Hindlimb muscle (tissue), 1 donor: Measurements from ENCODE around the gene CERS1. TPM values are rescaled to one million over a fixed set of nuclear protein-coding genes. Genes with fewer than 3 reads are reported as not detected.

Experiments used
- DNase-seq: peaks from one replicate; pipeline ENCODE4 v3.0.0-alpha.2; 2013
- polyA plus RNA-seq: library from polyadenylated mRNA; unstranded; fragments of 120-200 nt; gene quantifications from one replicate; pipeline ENCODE4 v1.2.1, GENCODE V29; 2013; ENCODE audit not compliant: insufficient read length

CERS1 gene
- polyA plus RNA-seq, 1 donor, result 49.3 TPM

- DNase-seq, result no peak
Observed at GRCh38 chr19:18870531-18871172, 25.3 kb downstream of the CERS1 start.

GRCh38 chr19:18869781-18870530 is 26.0 kb downstream of the CERS1 start:
- no peak for DNase-seq

- no peak for DNase-seq
Observed at GRCh38 chr19:18869023-18869618, 26.8 kb downstream of the CERS1 start.

- DNase-seq, result no peak
Observed at GRCh38 chr19:18868380-18869022, 27.5 kb downstream of the CERS1 start.

GRCh38 chr19:18867751-18868150 is 28.2 kb downstream of the CERS1 start:
- DNase-seq, result no peak

- DNase-seq, result no peak
Observed at GRCh38 chr19:18867199-18867598, 28.8 kb downstream of the CERS1 start.

GRCh38 chr19:18866800-18867123 is 29.2 kb downstream of the CERS1 start:
- DNase-seq, result no peak

GRCh38 chr19:18865973-18866799 is 29.8 kb downstream of the CERS1 start:
- peak; percentile 66 for DNase-seq

- no peak for DNase-seq
Observed at GRCh38 chr19:18865106-18865972, 30.6 kb downstream of the CERS1 start.

GRCh38 chr19:18863843-18864362 is 32.1 kb downstream of the CERS1 start:
- DNase-seq, result no peak

- no peak for DNase-seq
Observed at GRCh38 chr19:18862976-18863842, 32.7 kb downstream of the CERS1 start.

- no peak for DNase-seq
Observed at GRCh38 chr19:18861917-18862316, 34.0 kb downstream of the CERS1 start.

- no peak for DNase-seq
Observed at GRCh38 chr19:18861235-18861634, 34.7 kb downstream of the CERS1 start.

- no peak for DNase-seq
Observed at GRCh38 chr19:18860725-18861124, 35.2 kb downstream of the CERS1 start.

- DNase-seq, result no peak
Observed at GRCh38 chr19:18860302-18860700, 35.7 kb downstream of the CERS1 start.

- DNase-seq, result peak; percentile 70
Observed at GRCh38 chr19:18859676-18860301, 36.2 kb downstream of the CERS1 start.

GRCh38 chr19:18858906-18859646 is 36.9 kb downstream of the CERS1 start:
- no peak for DNase-seq

GRCh38 chr19:18857223-18857622 is 38.7 kb downstream of the CERS1 start:
- no peak for DNase-seq
